GM12878 (cell line): Measurements from ENCODE around the gene MAML3. TPM values are rescaled to one million over a fixed set of nuclear protein-coding genes. Genes with fewer than 3 reads are reported as not detected.

Experiments
- ATAC-seq: fragments of 200-7000 bp; cut with Tn5 transposase; 3 replicates; pipeline ENCODE4 v1.9.1; 2020; ENCODE audit warnings: mild to moderate bottlenecking, moderate library complexity
- BruUV-seq: library from RNA; stranded (reverse); fragments of 400-500 nt; replicated peaks from 2 replicates; lab custom pipeline; 2021; lab: Mats Ljungman, UMichigan
- CTCF ChIA-PET: fragments of 300-600 bp; sonication (Branson Sonifier 250); formaldehyde crosslinking; extraction: SDS; loops from one replicate; lab custom pipeline; 2021; ENCODE audit warnings: inconsistent platforms; lab: Yijun Ruan, JAX
- POLR2A ChIA-PET: fragments of 350-600 bp; formaldehyde crosslinking; extraction: SDS; loops from one replicate; lab custom pipeline; 2021; ENCODE audit warnings: inconsistent platforms; lab: Charles Lee
- RAD21 ChIA-PET: fragments of 300-600 bp; sonication (Branson Sonifier 250); formaldehyde crosslinking; loops from one replicate; lab custom pipeline; 2023; ENCODE audit warnings: antibody characterized with exemption; ENCODE audit not compliant: unreplicated experiment; lab: Charles Lee
- SMC1A ChIA-PET: fragments of 300-600 bp; sonication (Branson Sonifier 250); formaldehyde crosslinking; loops from one replicate; lab custom pipeline; 2023; ENCODE audit not compliant: unreplicated experiment, uncharacterized antibody; lab: Charles Lee
- DNase-seq: peaks from one replicate; pipeline ENCODE4 v3.0.0-alpha.2; 2011; ENCODE audit warnings: low read depth, low spot score
- FAIRE-seq: peaks from 3 replicates; lab custom pipeline; 2011; peaks lifted over from hg19 to GRCh38; lab: Jason Lieb, UNC
- H2AFZ ChIP-seq: 2 replicates; pipeline ENCODE4 v1.6.0; 2011; ENCODE audit warnings: low read depth, low read length, control low read depth; ENCODE audit not compliant: control insufficient read depth
- H3K27ac ChIP-seq: 2 replicates; pipeline ENCODE4 v1.5.1; 2011; ENCODE audit warnings: control low read depth; ENCODE audit not compliant: control insufficient read depth, insufficient read depth
- H3K27me3 ChIP-seq, 2 experiments: replicated peaks in 1 of 2; 2 replicates each; pipeline versions ENCODE4 v1.6.0 to v1.6.1; 2011; ENCODE audit warnings: low read length in 1 of 2; ENCODE audit not compliant: control insufficient read depth in 2 of 2, insufficient read depth in 2 of 2
- H3K36me3 ChIP-seq, 2 experiments: 2 replicates each; pipeline ENCODE4 v1.5.1; 2011; ENCODE audit warnings: low read length in 1 of 2; ENCODE audit not compliant: control insufficient read depth in 2 of 2, insufficient read depth in 2 of 2
- H3K4me1 ChIP-seq: 2 replicates; pipeline ENCODE4 v1.6.1; 2011; ENCODE audit warnings: mild to moderate bottlenecking, low read length, moderate library complexity, mixed read lengths; ENCODE audit not compliant: control insufficient read depth, insufficient read depth
- H3K4me2 ChIP-seq: 2 replicates; pipeline ENCODE4 v1.6.0; 2011; ENCODE audit warnings: control low read depth; ENCODE audit not compliant: control insufficient read depth, insufficient read depth
- H3K4me3 ChIP-seq: fragments of 200-600 bp; sonication (generic); 2 replicates; pipeline ENCODE4 v1.5.1; 2016
- H3K79me2 ChIP-seq: 2 replicates; pipeline ENCODE4 v1.6.0; 2011; ENCODE audit warnings: low read length; ENCODE audit not compliant: control insufficient read depth, insufficient read depth
- H3K9ac ChIP-seq: 2 replicates; pipeline ENCODE4 v1.8.0; 2011; ENCODE audit warnings: low read length, control low read depth, mixed read lengths; ENCODE audit not compliant: control insufficient read depth, insufficient read depth
- H3K9me3 ChIP-seq: replicated peaks from 3 replicates; pipeline ENCODE4 v1.5.1; 2011; ENCODE audit warnings: mild to moderate bottlenecking, low read length; ENCODE audit not compliant: control insufficient read depth, insufficient read depth
- H4K20me1 ChIP-seq: 2 replicates; pipeline ENCODE4 v1.6.0; 2011; ENCODE audit not compliant: control insufficient read depth, insufficient read depth
- BMI1 ChIP-seq: fragments of 450-650 bp; IDR thresholded peaks from 2 replicates; pipeline ENCODE4 v1.6.1; 2016; ENCODE audit warnings: mild to moderate bottlenecking, moderate library complexity, borderline replicate concordance
- EED ChIP-seq: sonication (generic); IDR thresholded peaks from 2 replicates; pipeline ENCODE4 v1.6.1; 2016; ENCODE audit warnings: antibody characterized with exemption, low read depth
- EGR1 ChIP-seq, 2 experiments: IDR thresholded peaks; 1 replicate in 1 of 2; 2 replicates in 1 of 2; pipeline ENCODE4 v1.6.1; 2011 to 2012; ENCODE audit warnings: low read depth in 2 of 2, low read length in 2 of 2, borderline replicate concordance in 1 of 2, mild to moderate bottlenecking in 1 of 2, moderate library complexity in 1 of 2
- EZH2 ChIP-seq: IDR thresholded peaks from 2 replicates; pipeline ENCODE4 v1.6.1; 2012; ENCODE audit warnings: low read depth, mild to moderate bottlenecking, control low read depth, inconsistent platforms, low read length, borderline replicate concordance; ENCODE audit not compliant: control insufficient read depth
- PAX5 ChIP-seq: IDR thresholded peaks from 2 replicates; pipeline ENCODE4 v1.6.1; 2011; ENCODE audit warnings: low read depth, low read length, borderline replicate concordance
- POLR2AphosphoS2 ChIP-seq: IDR thresholded peaks from 2 replicates; pipeline ENCODE4 v1.6.1; 2011; ENCODE audit warnings: low read depth, mild to moderate bottlenecking, low read length, improper control_type of control experiment, moderate library complexity
- SIN3A ChIP-seq: IDR thresholded peaks from 2 replicates; pipeline ENCODE4 v1.6.1; 2012; ENCODE audit warnings: low read depth, low read length, improper control_type of control experiment
- SIX5 ChIP-seq: IDR thresholded peaks from 2 replicates; pipeline ENCODE4 v1.6.1; 2011; ENCODE audit warnings: mild to moderate bottlenecking, low read depth, low read length, moderate library complexity; ENCODE audit not compliant: severe bottlenecking
- WRNIP1 ChIP-seq: IDR thresholded peaks from 2 replicates; pipeline ENCODE4 v1.6.1; 2011; ENCODE audit warnings: low read depth, low read length, improper control_type of control experiment, borderline replicate concordance
- WGBS: methylation state at CpG from one replicate; pipeline ENCODE4 v1.1.6; 2016; ENCODE audit warnings: low lambda C conversion rate; ENCODE audit not compliant: insufficient replicate concordance, insufficient coverage; ENCODE audit errors: missing lambda C conversion rate; 5-methylcytosine and 5-hydroxymethylcytosine counted together
- in situ Hi-C: fragments of 300-500 bp; cut with MboI; formaldehyde crosslinking; loops from 9 replicates; pipeline ENCODE4 v1.14.3; 2018; ENCODE audit warnings: mixed read lengths
- intact Hi-C: fragments of 100-400 bp; cut with micrococcal nuclease; formaldehyde crosslinking; loops from one replicate; pipeline ENCODE4 v1.14.2; 2022; ENCODE audit not compliant: unreplicated experiment
- polyA plus RNA-seq, 11 experiments: library from polyadenylated mRNA; depleted of rRNA in 4 of 11; unstranded in 6 of 11; stranded (reverse) in 5 of 11; fragments of >200 nt; fragmentation: Nextera tagmentation in 4 of 11; fragmentation: Illumina TruSeq in 1 of 11; extraction: Ambion mirVana in 4 of 11; extraction: Trizol in 1 of 11; gene quantifications; 1 replicate in 1 of 11; 2 replicates in 10 of 11; pipeline versions ENCODE4 v1.2.1 to v1.2.3, GENCODE V29; 2011 to 2016; ENCODE audit warnings: inconsistent platforms in 2 of 11, missing spikeins in 2 of 11, low read depth in 1 of 11
- total RNA-seq, 4 experiments: library from RNA; depleted of rRNA in 3 of 4; stranded (reverse); fragments of >200 nt in 3 of 4; fragmentation: Illumina TruSeq in 1 of 4; extraction: Trizol in 1 of 4; gene quantifications; 2 replicates each; pipeline versions ENCODE4 v1.2.1 to v1.2.3, GENCODE V29; 2013 to 2021
- TF ChIP-seq, protein P1 (sequence below): IDR thresholded peaks from 2 replicates; pipeline ENCODE4 v1.6.1; 2012; ENCODE audit warnings: mild to moderate bottlenecking, low read depth, low read length
- TF ChIP-seq, protein P2 (sequence below): fragments of 450-650 bp; formaldehyde crosslinking; IDR thresholded peaks from 2 replicates; pipeline ENCODE4 v1.4.0; 2022; ENCODE audit warnings: mild to moderate bottlenecking, moderate library complexity
- TF ChIP-seq, protein P3 (sequence below): fragments of 450-650 bp; IDR thresholded peaks from 2 replicates; pipeline ENCODE4 v1.6.1; 2016; ENCODE audit warnings: mild to moderate bottlenecking
- TF ChIP-seq, protein P4 (sequence below): IDR thresholded peaks from 2 replicates; pipeline ENCODE4 v1.6.1; 2012; ENCODE audit warnings: low read depth, low read length, improper control_type of control experiment
- TF ChIP-seq, protein P5 (sequence below): IDR thresholded peaks from 2 replicates; pipeline ENCODE4 v1.6.1; 2011; ENCODE audit warnings: borderline replicate concordance, low read depth, mild to moderate bottlenecking, moderate library complexity, mixed read lengths, low read length; ENCODE audit not compliant: insufficient read depth; ENCODE audit errors: extremely low read length

The MAML3 gene
- total and polyA plus RNA-seq, 10 of the 15 experiments (the other 5 are each of a cell fraction or from before 2014, with no cell fraction given), result under 0.01 to 0.53 (median 0.06) TPM; not detected in 2

DNA sequence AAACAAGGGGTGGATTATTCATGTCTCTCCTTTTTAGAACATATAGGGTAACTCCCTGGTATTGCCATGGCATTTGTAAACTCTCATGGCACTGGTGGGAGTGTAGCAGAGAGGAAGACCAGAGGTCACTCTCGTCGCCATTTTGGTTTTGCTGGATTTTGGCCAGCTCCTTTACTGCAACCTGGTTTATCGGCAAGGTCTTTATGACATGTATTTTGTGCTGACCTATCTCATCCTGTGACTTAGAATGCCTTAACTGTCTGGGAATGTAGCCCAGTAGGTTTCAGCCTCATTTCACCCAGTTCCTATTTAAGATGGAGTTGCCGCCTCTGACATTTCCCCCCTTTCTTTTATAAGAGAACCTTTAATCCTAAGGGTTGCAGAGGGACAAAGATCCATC, 442.5 kb downstream of the MAML3 start:
- SMC1A ChIA-PET, result no interaction called here
- intact Hi-C loops, result no loop called here
- Histone ChIP-seq H2AFZ (no peak overlapping the region), H3K27me3 (no peaks in the 10 kb centered on the region), H3K36me3 (no peaks in the 10 kb centered on the region), H3K9me3 (no peaks in the 10 kb centered on the region; the same call in 2 of the 3 replicates), H3K9ac (no peak overlapping the region), H4K20me1 (no peaks in the 10 kb centered on the region), H3K4me3 (no peak overlapping the region), H3K27ac (no peak overlapping the region), H3K4me1 (no peaks in the 10 kb centered on the region), H3K79me2 (no peaks in the 10 kb centered on the region), H3K4me2 (no peak overlapping the region)
- TF ChIP-seq EGR1 (IDR thresholded peaks at IDR 0.05; ENCODE audit: borderline replicate concordance in 1 of 2, low read depth in 2 of 2, low read length in 2 of 2), result no peak
- TF ChIP-seq EED, result no peak
- TF ChIP-seq, protein P1, sequence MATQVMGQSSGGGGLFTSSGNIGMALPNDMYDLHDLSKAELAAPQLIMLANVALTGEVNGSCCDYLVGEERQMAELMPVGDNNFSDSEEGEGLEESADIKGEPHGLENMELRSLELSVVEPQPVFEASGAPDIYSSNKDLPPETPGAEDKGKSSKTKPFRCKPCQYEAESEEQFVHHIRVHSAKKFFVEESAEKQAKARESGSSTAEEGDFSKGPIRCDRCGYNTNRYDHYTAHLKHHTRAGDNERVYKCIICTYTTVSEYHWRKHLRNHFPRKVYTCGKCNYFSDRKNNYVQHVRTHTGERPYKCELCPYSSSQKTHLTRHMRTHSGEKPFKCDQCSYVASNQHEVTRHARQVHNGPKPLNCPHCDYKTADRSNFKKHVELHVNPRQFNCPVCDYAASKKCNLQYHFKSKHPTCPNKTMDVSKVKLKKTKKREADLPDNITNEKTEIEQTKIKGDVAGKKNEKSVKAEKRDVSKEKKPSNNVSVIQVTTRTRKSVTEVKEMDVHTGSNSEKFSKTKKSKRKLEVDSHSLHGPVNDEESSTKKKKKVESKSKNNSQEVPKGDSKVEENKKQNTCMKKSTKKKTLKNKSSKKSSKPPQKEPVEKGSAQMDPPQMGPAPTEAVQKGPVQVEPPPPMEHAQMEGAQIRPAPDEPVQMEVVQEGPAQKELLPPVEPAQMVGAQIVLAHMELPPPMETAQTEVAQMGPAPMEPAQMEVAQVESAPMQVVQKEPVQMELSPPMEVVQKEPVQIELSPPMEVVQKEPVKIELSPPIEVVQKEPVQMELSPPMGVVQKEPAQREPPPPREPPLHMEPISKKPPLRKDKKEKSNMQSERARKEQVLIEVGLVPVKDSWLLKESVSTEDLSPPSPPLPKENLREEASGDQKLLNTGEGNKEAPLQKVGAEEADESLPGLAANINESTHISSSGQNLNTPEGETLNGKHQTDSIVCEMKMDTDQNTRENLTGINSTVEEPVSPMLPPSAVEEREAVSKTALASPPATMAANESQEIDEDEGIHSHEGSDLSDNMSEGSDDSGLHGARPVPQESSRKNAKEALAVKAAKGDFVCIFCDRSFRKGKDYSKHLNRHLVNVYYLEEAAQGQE, result no peak
- no peak for TF ChIP-seq SIX5
- TF ChIP-seq EZH2, result no peak
- TF ChIP-seq SIN3A, result no peak
- TF ChIP-seq, protein P2, sequence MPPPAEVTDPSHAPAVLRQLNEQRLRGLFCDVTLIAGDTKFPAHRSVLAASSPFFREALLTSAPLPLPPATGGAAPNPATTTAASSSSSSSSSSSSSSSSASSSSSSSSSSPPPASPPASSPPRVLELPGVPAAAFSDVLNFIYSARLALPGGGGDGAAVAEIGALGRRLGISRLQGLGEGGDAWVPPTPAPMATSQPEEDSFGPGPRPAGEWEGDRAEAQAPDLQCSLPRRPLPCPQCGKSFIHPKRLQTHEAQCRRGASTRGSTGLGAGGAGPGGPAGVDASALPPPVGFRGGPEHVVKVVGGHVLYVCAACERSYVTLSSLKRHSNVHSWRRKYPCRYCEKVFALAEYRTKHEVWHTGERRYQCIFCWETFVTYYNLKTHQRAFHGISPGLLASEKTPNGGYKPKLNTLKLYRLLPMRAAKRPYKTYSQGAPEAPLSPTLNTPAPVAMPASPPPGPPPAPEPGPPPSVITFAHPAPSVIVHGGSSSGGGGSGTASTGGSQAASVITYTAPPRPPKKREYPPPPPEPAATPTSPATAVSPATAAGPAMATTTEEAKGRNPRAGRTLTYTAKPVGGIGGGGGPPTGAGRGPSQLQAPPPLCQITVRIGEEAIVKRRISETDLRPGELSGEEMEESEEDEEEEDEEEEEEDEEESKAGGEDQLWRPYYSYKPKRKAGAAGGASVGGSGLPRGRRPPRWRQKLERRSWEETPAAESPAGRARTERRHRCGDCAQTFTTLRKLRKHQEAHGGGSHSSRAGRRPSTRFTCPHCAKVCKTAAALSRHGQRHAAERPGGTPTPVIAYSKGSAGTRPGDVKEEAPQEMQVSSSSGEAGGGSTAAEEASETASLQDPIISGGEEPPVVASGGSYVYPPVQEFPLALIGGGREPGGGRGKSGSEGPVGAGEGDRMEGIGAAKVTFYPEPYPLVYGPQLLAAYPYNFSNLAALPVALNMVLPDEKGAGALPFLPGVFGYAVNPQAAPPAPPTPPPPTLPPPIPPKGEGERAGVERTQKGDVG (CRISPR knock-in tag), result no peak
- no peak for TF ChIP-seq WRNIP1
- TF ChIP-seq POLR2AphosphoS2, result no peak
- no peak for TF ChIP-seq PAX5
- TF ChIP-seq, protein P3, sequence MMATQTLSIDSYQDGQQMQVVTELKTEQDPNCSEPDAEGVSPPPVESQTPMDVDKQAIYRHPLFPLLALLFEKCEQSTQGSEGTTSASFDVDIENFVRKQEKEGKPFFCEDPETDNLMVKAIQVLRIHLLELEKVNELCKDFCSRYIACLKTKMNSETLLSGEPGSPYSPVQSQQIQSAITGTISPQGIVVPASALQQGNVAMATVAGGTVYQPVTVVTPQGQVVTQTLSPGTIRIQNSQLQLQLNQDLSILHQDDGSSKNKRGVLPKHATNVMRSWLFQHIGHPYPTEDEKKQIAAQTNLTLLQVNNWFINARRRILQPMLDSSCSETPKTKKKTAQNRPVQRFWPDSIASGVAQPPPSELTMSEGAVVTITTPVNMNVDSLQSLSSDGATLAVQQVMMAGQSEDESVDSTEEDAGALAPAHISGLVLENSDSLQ, result no peak
- TF ChIP-seq, protein P4, sequence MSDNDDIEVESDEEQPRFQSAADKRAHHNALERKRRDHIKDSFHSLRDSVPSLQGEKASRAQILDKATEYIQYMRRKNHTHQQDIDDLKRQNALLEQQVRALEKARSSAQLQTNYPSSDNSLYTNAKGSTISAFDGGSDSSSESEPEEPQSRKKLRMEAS, result no peak
- TF ChIP-seq, protein P5, sequence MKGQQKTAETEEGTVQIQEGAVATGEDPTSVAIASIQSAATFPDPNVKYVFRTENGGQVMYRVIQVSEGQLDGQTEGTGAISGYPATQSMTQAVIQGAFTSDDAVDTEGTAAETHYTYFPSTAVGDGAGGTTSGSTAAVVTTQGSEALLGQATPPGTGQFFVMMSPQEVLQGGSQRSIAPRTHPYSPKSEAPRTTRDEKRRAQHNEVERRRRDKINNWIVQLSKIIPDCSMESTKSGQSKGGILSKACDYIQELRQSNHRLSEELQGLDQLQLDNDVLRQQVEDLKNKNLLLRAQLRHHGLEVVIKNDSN, result no peak
- no peak for TF ChIP-seq BMI1
- DNase-seq, result no peak
- CTCF ChIA-PET, result no interaction called here
- RAD21 ChIA-PET, result no interaction called here
- POLR2A ChIA-PET, result no interaction called here
- in situ Hi-C loops, result no loop called here
- no peak for FAIRE-seq
- 86% methylated on average over 4 of the region's 4 CpGs for WGBS
- no peak for ATAC-seq
- BruUV-seq, result no TSS peak
